ENCODE measurements around the gene DNAH14.
"Not testable (repeated sequence)": the region's sequence is repeated elsewhere in the genome, so short reads cannot be mapped to it uniquely, and the experiment has no call there.

DNAH14 gene

GRCh38 chr1:225348400-225348799, 418.9 kb downstream of the DNAH14 start:
- DNase-seq (ENCODE audit: low read depth) = no peak

GRCh38 chr1:225349826-225350225, 420.4 kb downstream of the DNAH14 start:
- DNase-seq (ENCODE audit: low read depth) = no peak

DNA sequence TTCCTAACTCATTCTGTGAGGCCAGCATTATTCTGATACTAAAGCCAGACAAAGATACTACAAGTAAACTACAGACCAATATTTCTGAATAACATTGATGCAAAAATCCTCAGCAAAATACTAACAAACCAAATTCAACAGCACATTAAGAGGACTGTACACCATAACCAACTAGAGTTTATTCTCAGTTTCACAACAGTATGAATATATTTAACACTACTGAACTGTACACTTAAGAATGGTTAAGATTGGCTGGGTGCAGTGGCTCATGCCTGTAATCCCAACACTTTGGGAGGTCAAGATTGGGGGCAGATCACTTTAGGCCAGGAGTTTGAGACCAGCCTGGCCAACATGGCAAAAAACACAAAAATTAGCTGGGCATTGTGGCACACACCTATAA, 421.4 kb downstream of the DNAH14 start:
- no peak for DNase-seq (ENCODE audit: low read depth)

- DNase-seq (ENCODE audit: low read depth) = no peak
These were observed 425.4 kb downstream of the DNAH14 start for GRCh38 chr1:225354906-225355305.

GRCh38 chr1:225355863-225356262, 426.4 kb downstream of the DNAH14 start:
- DNase-seq (ENCODE audit: low read depth) = no peak

GRCh38 chr1:225360119-225360518, 430.6 kb downstream of the DNAH14 start:
- DNase-seq (ENCODE audit: low read depth) = no peak

- DNase-seq (ENCODE audit: low read depth) = no peak
These were observed 431.7 kb downstream of the DNAH14 start for GRCh38 chr1:225361176-225361575.

- no peak for DNase-seq (ENCODE audit: low read depth)
These were observed 433.3 kb downstream of the DNAH14 start for GRCh38 chr1:225362805-225363204.

DNA sequence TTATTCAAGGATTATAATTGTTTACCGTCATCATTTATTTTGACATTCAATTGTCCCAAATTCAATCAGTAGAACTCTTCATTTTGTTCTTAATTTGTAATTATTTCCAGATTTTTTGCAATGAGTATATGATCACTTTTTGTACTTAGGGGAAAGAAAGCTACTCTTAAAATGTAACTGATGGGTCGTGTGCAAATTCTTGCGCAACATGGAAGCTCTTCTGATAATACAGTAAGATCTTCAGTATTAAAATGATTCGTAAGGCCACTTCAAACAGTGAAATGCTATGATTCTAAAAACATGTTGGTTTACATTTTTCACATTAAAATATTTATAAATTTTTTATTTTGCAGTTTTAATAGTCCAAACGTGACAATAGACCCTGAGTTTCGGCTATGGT, 435.0 kb downstream of the DNAH14 start:
- DNase-seq (ENCODE audit: low read depth) = no peak

DNA sequence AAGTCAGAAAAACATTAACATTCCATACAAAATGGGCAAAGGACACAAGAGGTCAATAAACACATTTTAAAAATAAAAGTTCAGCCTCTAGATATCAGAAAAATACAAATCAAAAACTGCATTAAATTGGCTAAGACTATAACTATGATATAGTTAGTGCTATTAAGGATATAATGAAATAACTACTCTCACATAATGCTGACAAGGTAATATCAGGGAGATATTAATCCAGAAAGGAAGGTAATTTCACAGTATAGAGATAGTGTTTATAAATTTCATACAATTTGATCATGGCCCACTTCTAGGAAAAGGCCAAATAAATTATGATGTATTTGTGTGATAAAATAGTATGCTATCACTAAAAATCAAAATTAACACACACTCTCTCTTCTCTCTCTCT, 436.5 kb downstream of the DNAH14 start:
- no peak for DNase-seq (ENCODE audit: low read depth)

DNA sequence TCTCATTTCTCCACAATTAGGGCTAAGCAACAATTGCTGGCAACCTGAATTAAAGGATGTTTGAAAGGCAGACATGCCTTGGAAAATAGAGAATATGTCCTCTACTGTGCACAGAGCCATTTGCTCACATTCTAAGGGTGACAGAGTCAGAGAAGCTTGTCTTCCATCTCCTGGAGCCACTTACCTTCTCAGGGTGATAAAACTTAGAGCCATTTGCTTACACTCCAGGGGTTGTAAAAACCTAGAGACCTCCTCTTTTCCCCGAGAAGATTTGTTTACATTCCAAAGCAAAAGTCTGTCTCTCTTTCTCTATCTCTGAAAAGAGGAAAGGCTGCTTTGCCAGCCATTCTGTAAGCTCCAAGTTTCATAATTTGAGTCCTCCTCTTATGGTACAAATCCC, 437.1 kb downstream of the DNAH14 start:
- DNase-seq (ENCODE audit: low read depth) = no peak

GRCh38 chr1:225368036-225368552, 438.6 kb downstream of the DNAH14 start:
- no peak for DNase-seq (ENCODE audit: low read depth)

GRCh38 chr1:225371366-225372010, 442.0 kb downstream of the DNAH14 start:
- DNase-seq (ENCODE audit: low read depth) = no peak

DNA sequence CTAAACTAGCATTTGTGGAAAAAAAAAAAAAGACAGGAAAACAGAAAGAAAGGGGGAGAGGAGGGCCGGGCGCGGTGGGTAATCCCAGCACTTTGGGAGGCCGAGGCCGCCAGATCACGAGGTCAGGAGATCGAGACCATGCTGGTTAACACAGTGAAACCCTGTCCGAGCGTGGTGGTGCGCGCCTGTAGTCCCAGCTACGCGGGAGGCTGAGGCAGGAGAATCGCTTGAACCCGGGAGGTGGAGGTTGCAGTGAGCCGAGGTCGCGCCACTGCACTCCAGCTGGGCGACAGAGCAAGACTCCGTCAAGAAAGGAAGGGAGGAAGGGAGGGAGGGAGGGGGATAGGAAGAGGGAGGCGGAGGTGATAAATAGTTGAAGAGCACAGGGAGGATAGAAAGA, 443.7 kb downstream of the DNAH14 start:
- DNase-seq (ENCODE audit: low read depth) = no peak

- DNase-seq (ENCODE audit: low read depth) = no peak
These were observed 445.5 kb downstream of the DNAH14 start for GRCh38 chr1:225374996-225375395.

DNA sequence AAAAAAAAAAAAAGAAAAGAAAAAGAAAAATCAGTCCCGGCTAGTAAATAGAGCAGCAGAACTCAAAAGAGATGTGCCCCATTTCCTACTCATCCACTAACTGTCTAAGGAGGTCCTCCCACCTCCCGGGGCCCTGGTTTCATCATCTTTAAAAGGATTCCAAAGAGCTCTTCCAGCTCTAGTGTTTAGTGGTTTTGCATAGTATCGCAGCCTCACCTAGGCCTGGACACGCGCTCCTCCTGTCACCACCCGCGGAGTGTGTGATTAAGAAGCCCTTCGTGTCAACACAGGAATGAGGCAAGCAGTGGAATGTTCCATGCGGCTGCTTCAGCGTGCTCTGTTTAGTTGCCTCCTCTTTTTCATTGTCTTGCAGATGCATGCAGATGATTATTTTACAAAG, 449.4 kb downstream of the DNAH14 start:
- no peak for DNase-seq (ENCODE audit: low read depth)

GRCh38 chr1:225380691-225381090, 451.2 kb downstream of the DNAH14 start:
- DNase-seq (ENCODE audit: low read depth) = no peak

GRCh38 chr1:225386860-225387259, 457.4 kb downstream of the DNAH14 start:
- DNase-seq (ENCODE audit: low read depth) = not testable (repeated sequence)

- no peak for DNase-seq (ENCODE audit: low read depth)
These were observed 458.9 kb downstream of the DNAH14 start for GRCh38 chr1:225388372-225388771.

GRCh38 chr1:225389843-225390242, 460.4 kb downstream of the DNAH14 start:
- DNase-seq (ENCODE audit: low read depth) = no peak

- no peak for DNase-seq (ENCODE audit: low read depth)
These were observed 466.9 kb downstream of the DNAH14 start for GRCh38 chr1:225396357-225396756.

DNA sequence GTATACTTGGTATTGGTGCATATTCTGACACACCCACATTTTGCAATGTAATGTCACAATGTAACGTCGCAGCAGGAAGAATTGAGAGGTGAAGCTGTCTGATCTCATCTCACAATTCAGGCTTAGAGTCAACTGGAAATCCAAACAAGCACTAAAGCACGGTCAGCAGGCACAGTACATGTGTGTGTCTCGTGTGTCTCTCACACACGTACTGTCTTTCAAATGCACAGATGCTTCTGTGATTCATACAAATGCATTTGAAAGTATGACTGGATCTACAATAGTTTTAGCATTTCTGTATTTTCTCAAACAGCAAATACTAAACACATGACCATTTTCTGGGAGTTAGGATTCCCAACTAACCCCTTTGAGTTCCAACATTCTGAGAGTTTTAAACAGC, 471.5 kb downstream of the DNAH14 start:
- no peak for DNase-seq (ENCODE audit: low read depth)

GRCh38 chr1:225406976-225407725, 477.7 kb downstream of the DNAH14 start:
- no peak for DNase-seq (ENCODE audit: low read depth)

DNA sequence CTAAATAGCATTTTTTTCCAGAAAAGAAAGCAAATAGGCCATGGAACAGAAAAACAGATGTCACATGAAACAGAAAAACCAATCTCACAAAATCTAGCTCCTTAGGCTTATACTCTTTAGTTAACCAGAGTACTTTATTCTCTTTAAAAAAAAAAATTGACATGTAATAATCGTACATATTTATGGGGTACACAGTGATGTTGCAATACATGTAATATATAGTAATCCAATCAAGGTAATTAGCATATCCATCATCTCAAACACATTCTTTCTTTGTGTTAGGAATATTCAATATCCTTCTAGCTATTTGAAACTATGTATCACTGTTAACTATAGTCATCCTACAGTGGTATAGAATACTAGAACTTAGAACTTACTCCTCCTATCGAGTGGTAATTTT, 478.3 kb downstream of the DNAH14 start:
- DNase-seq (ENCODE audit: low read depth) = no peak

Data from activated gamma-delta T cell treated with anti-CD3 and anti-CD28 coated beads, Interleukin-2, amount 50 U/mL, for 16 hours (primary cell).